SK-N-SH treated with all-trans-retinoic acid at 6 μM for 48 hours (cell line): ENCODE data around the gene SH3BGRL2.

Source experiments
- ATAC-seq: fragments of 200-7000 bp; cut with Tn5 transposase; 3 replicates; pipeline ENCODE4 v1.9.1; 2020; ENCODE audit warnings: mild to moderate bottlenecking, moderate library complexity
- ARNTL ChIP-seq: fragments of 450-650 bp; formaldehyde crosslinking; IDR thresholded peaks from 2 replicates; pipeline ENCODE4 v1.5.0; 2020; ENCODE audit warnings: low read depth, mild to moderate bottlenecking, moderate library complexity, borderline replicate concordance
- CREB5 ChIP-seq: fragments of 250-450 bp; sonication (Bioruptor Pico); IDR thresholded peaks from 2 replicates; pipeline ENCODE4 v1.5.1; 2020; ENCODE audit warnings: low read depth, mild to moderate bottlenecking, moderate library complexity
- ESRRG ChIP-seq: fragments of 250-450 bp; sonication (Bioruptor Pico); IDR thresholded peaks from 2 replicates; pipeline ENCODE4 v1.6.1; 2021; ENCODE audit warnings: mild to moderate bottlenecking
- GLIS3 ChIP-seq: fragments of 250-450 bp; sonication (Bioruptor Pico); IDR thresholded peaks from 2 replicates; pipeline ENCODE4 v1.5.0; 2020; ENCODE audit warnings: mild to moderate bottlenecking, moderate library complexity
- ISL1 ChIP-seq: fragments of 250-450 bp; sonication (Bioruptor Pico); IDR thresholded peaks from 2 replicates; pipeline ENCODE4 v2.1.2; 2022; ENCODE audit warnings: mild to moderate bottlenecking, moderate library complexity
- OSR1 ChIP-seq: fragments of 250-450 bp; sonication (Bioruptor Pico); IDR thresholded peaks from 2 replicates; pipeline ENCODE4 v1.8.0; 2022; ENCODE audit warnings: moderate library complexity, mild to moderate bottlenecking, inconsistent platforms
- PPARA ChIP-seq: fragments of 250-450 bp; sonication (Bioruptor Pico); IDR thresholded peaks from 2 replicates; pipeline ENCODE4 v1.5.0; 2020; ENCODE audit warnings: mild to moderate bottlenecking, borderline replicate concordance
- RARB ChIP-seq: fragments of 250-450 bp; sonication (Bioruptor Pico); IDR thresholded peaks from 2 replicates; pipeline ENCODE4 v1.8.0; 2021; ENCODE audit warnings: mild to moderate bottlenecking, moderate library complexity
- SNAI2 ChIP-seq: fragments of 250-450 bp; sonication (Bioruptor Pico); IDR thresholded peaks from 2 replicates; pipeline ENCODE4 v1.5.0; 2020; ENCODE audit warnings: mild to moderate bottlenecking, moderate library complexity
- TCF4 ChIP-seq: fragments of 250-450 bp; sonication (Bioruptor Pico); IDR thresholded peaks from 2 replicates; pipeline ENCODE4 v1.8.0; 2021; ENCODE audit warnings: mild to moderate bottlenecking, moderate library complexity, borderline replicate concordance
- TOX ChIP-seq: fragments of 250-450 bp; sonication (Bioruptor Pico); IDR thresholded peaks from 2 replicates; pipeline ENCODE4 v1.8.0; 2021; ENCODE audit warnings: mild to moderate bottlenecking, moderate library complexity, borderline replicate concordance
- ZC3H10 ChIP-seq: fragments of 250-450 bp; sonication (Bioruptor Pico); IDR thresholded peaks from 2 replicates; pipeline ENCODE4 v1.5.1; 2021; ENCODE audit warnings: mild to moderate bottlenecking, moderate library complexity
- ZFP3 ChIP-seq: fragments of 250-450 bp; sonication (Bioruptor Pico); IDR thresholded peaks from 2 replicates; pipeline ENCODE4 v1.5.0; 2020; ENCODE audit warnings: mild to moderate bottlenecking, moderate library complexity
- ZFP30 ChIP-seq: fragments of 450-650 bp; formaldehyde crosslinking; IDR thresholded peaks from 2 replicates; pipeline ENCODE4 v1.5.0; 2022; ENCODE audit warnings: mild to moderate bottlenecking, moderate library complexity
- ZNF565 ChIP-seq: fragments of 450-650 bp; formaldehyde crosslinking; conservative IDR thresholded peaks from 2 replicates; pipeline ENCODE4 v1.5.0; 2020; ENCODE audit warnings: low read depth, mild to moderate bottlenecking, moderate library complexity
- ZNF70 ChIP-seq: fragments of 450-650 bp; formaldehyde crosslinking; IDR thresholded peaks from 2 replicates; pipeline ENCODE4 v1.5.0; 2020; ENCODE audit warnings: mild to moderate bottlenecking, moderate library complexity
- ZNF8 ChIP-seq: fragments of 450-650 bp; formaldehyde crosslinking; IDR thresholded peaks from 2 replicates; pipeline ENCODE4 v1.5.0; 2020; ENCODE audit warnings: mild to moderate bottlenecking, moderate library complexity
- TF ChIP-seq, protein P1 (sequence below): fragments of 250-450 bp; sonication (Bioruptor Pico); IDR thresholded peaks from 2 replicates; pipeline ENCODE4 v1.5.1; 2021; ENCODE audit warnings: mild to moderate bottlenecking, moderate library complexity
- TF ChIP-seq, protein P2 (sequence below): fragments of 250-450 bp; sonication (Bioruptor Pico); IDR thresholded peaks from 2 replicates; pipeline ENCODE4 v1.8.0; 2021; ENCODE audit warnings: low read depth, mild to moderate bottlenecking, moderate library complexity, borderline replicate concordance
- TF ChIP-seq, protein P3 (sequence below): fragments of 250-450 bp; sonication (Bioruptor Pico); IDR thresholded peaks from 2 replicates; pipeline ENCODE4 v1.5.0; 2020; ENCODE audit warnings: mild to moderate bottlenecking, moderate library complexity

SH3BGRL2 gene

DNA sequence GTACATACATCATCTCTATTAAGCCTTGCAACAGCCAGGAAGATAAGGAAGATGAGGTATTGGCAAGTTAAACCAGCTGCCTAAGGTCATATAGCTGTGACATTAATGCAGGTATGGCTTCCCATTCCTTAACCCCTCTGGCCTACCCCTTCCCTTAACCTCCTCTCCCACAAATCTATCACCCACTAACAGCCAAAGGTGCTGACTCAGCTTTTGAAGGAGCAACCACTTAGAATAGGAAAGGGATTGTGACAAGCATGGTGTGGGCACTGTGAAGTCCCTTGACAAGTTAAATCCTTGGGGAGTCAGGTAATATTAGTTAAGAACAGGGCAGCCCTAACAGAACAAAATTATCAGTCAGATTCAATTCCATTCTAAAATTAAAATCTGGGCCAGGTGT is 5.4 kb upstream of the SH3BGRL2 start:
- no peak for ATAC-seq
- TF ChIP-seq, protein P1, sequence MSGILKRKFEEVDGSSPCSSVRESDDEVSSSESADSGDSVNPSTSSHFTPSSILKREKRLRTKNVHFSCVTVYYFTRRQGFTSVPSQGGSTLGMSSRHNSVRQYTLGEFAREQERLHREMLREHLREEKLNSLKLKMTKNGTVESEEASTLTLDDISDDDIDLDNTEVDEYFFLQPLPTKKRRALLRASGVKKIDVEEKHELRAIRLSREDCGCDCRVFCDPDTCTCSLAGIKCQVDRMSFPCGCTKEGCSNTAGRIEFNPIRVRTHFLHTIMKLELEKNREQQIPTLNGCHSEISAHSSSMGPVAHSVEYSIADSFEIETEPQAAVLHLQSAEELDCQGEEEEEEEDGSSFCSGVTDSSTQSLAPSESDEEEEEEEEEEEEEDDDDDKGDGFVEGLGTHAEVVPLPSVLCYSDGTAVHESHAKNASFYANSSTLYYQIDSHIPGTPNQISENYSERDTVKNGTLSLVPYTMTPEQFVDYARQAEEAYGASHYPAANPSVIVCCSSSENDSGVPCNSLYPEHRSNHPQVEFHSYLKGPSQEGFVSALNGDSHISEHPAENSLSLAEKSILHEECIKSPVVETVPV, result no peak
- TF ChIP-seq SNAI2 (CRISPR knock-in tag) (no peak), TOX (no peak), ZFP30 (CRISPR knock-in tag) (no peak), RARB (CRISPR knock-in tag) (no peak), ZFP3 (CRISPR knock-in tag) (no peak), ESRRG (CRISPR knock-in tag) (no peak), ZNF8 (CRISPR knock-in tag) (no peak), ZC3H10 (no peak), ISL1 (CRISPR knock-in tag) (no peak), ZNF565 (no peak), CREB5 (CRISPR knock-in tag) (no peak)

GRCh38 chr6:79626811-79627210 is 4.3 kb upstream of the SH3BGRL2 start:
- TF ChIP-seq ZFP30 (CRISPR knock-in tag), result no peak
- TF ChIP-seq ISL1 (CRISPR knock-in tag), result no peak
- TF ChIP-seq ARNTL (CRISPR knock-in tag), result no peak
- no peak for TF ChIP-seq TOX
- TF ChIP-seq ZNF70 (CRISPR knock-in tag), result no peak
- TF ChIP-seq ESRRG (CRISPR knock-in tag), result no peak
- no peak for TF ChIP-seq ZC3H10
- TF ChIP-seq, protein P1, result no peak
- no peak for TF ChIP-seq ZNF565

DNA sequence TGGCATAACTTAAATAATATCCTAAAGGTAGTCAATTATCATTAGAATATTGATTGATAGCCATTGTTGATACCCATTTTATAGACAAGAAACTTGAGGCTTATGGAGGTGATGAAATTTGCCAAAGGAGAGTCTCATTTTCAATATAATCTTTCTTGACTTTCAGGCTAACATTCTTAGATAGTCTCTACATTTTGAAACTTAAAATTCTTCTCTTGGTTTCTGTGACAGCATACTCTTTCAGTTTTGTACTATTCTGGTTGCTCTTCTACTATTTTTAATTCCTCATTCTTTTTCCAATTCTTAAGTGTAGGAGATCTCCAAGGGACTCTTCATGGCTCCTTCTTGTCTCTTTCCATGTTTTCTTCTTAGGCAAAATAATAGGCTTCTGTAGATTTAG is 3.7 kb upstream of the SH3BGRL2 start:
- TF ChIP-seq SNAI2 (CRISPR knock-in tag) (no peak), PPARA (CRISPR knock-in tag) (no peak), TCF4 (CRISPR knock-in tag) (no peak), CREB5 (CRISPR knock-in tag) (no peak), ISL1 (CRISPR knock-in tag) (no peak), OSR1 (CRISPR knock-in tag) (no peak), ZFP3 (CRISPR knock-in tag) (no peak), ESRRG (CRISPR knock-in tag) (no peak), ARNTL (CRISPR knock-in tag) (no peak), ZNF8 (CRISPR knock-in tag) (no peak), ZNF565 (no peak), ZC3H10 (no peak), RARB (CRISPR knock-in tag) (no peak), GLIS3 (CRISPR knock-in tag) (no peak)
- TF ChIP-seq, protein P2, sequence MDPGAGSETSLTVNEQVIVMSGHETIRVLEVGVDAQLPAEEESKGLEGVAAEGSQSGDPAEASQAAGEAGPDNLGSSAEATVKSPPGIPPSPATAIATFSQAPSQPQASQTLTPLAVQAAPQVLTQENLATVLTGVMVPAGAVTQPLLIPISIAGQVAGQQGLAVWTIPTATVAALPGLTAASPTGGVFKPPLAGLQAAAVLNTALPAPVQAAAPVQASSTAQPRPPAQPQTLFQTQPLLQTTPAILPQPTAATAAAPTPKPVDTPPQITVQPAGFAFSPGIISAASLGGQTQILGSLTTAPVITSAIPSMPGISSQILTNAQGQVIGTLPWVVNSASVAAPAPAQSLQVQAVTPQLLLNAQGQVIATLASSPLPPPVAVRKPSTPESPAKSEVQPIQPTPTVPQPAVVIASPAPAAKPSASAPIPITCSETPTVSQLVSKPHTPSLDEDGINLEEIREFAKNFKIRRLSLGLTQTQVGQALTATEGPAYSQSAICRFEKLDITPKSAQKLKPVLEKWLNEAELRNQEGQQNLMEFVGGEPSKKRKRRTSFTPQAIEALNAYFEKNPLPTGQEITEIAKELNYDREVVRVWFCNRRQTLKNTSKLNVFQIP (CRISPR knock-in tag), result no peak
- TF ChIP-seq, protein P3, sequence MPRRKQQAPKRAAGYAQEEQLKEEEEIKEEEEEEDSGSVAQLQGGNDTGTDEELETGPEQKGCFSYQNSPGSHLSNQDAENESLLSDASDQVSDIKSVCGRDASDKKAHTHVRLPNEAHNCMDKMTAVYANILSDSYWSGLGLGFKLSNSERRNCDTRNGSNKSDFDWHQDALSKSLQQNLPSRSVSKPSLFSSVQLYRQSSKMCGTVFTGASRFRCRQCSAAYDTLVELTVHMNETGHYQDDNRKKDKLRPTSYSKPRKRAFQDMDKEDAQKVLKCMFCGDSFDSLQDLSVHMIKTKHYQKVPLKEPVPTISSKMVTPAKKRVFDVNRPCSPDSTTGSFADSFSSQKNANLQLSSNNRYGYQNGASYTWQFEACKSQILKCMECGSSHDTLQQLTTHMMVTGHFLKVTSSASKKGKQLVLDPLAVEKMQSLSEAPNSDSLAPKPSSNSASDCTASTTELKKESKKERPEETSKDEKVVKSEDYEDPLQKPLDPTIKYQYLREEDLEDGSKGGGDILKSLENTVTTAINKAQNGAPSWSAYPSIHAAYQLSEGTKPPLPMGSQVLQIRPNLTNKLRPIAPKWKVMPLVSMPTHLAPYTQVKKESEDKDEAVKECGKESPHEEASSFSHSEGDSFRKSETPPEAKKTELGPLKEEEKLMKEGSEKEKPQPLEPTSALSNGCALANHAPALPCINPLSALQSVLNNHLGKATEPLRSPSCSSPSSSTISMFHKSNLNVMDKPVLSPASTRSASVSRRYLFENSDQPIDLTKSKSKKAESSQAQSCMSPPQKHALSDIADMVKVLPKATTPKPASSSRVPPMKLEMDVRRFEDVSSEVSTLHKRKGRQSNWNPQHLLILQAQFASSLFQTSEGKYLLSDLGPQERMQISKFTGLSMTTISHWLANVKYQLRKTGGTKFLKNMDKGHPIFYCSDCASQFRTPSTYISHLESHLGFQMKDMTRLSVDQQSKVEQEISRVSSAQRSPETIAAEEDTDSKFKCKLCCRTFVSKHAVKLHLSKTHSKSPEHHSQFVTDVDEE (CRISPR knock-in tag), result no peak
- TF ChIP-seq, protein P1, result no peak
- ATAC-seq, result no peak

More at GRCh38 chr6:79626811-79627210, 4.3 kb upstream of the SH3BGRL2 start:
- no peak for ATAC-seq
